Ovary (tissue), 3 donors: ENCODE measurements around the gene TSPAN7.

ENCODE experiments used
- EP300 ChIP-seq: sonication (generic); formaldehyde crosslinking; IDR thresholded peaks from one replicate; pipeline ENCODE4 v1.6.1; 2017; ENCODE audit warnings: antibody characterized with exemption
- POLR2A ChIP-seq: fragments of 450-650 bp; IDR thresholded peaks from one replicate; pipeline ENCODE4 v1.6.1; 2017; ENCODE audit warnings: antibody characterized with exemption, mild to moderate bottlenecking, moderate library complexity
- TF ChIP-seq, protein P1 (sequence below), 3 donors: fragments of 450-650 bp in 2 of 3; fragments of 200-600 bp in 1 of 3; IDR thresholded peaks; one replicate each; pipeline versions ENCODE4 v1.5.1 to v1.8.0; 2016 to 2022; ENCODE audit warnings: antibody characterized with exemption in 3 of 3, mild to moderate bottlenecking in 1 of 3
- donor health status: DM: no; HTN: no; CAD: no.

DNA sequence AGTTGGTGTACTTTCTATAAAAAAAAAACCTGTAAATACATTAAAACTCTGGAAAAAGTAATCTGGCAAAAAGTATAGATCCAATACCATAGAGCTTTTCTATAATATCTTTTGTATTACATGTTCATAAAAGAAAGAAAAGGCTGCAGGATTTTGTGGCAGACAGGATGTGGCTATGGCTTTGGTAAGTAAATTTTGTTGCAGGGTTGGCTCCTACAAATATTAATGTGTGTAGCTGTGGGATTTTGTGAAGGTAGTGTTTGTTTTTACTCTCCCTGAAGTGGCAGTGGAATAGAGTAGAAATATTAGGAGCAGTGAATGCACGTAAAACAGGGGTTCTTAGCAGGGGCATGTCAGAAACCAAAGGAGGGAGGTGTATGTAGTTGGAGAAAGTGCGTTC, 84.8 kb downstream of the TSPAN7 start:
- TF ChIP-seq, protein P1, sequence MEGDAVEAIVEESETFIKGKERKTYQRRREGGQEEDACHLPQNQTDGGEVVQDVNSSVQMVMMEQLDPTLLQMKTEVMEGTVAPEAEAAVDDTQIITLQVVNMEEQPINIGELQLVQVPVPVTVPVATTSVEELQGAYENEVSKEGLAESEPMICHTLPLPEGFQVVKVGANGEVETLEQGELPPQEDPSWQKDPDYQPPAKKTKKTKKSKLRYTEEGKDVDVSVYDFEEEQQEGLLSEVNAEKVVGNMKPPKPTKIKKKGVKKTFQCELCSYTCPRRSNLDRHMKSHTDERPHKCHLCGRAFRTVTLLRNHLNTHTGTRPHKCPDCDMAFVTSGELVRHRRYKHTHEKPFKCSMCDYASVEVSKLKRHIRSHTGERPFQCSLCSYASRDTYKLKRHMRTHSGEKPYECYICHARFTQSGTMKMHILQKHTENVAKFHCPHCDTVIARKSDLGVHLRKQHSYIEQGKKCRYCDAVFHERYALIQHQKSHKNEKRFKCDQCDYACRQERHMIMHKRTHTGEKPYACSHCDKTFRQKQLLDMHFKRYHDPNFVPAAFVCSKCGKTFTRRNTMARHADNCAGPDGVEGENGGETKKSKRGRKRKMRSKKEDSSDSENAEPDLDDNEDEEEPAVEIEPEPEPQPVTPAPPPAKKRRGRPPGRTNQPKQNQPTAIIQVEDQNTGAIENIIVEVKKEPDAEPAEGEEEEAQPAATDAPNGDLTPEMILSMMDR (IDR thresholded peaks at IDR 0.05): no peak
- TF ChIP-seq EP300: no peak
- TF ChIP-seq POLR2A: no peak
